CD4-positive, CD25-positive, alpha-beta regulatory T cell (primary cell): ENCODE results near the gene MOK. TPM values are rescaled to one million over a fixed set of nuclear protein-coding genes. Genes with fewer than 3 reads are reported as not detected.

Source experiments
- ATAC-seq, 2 donors: fragments of 150-1000 bp; cut with Tn5 transposase; one replicate each; pipeline ENCODE4 v1.10.0; 2021; ENCODE audit warnings: low read depth in 2 of 2, moderate number of reproducible peaks in 2 of 2, moderate library complexity in 1 of 2
- DNase-seq, 3 donors: peaks; one replicate each; pipeline versions ENCODE4 v3.0.0 to v3.0.0-alpha.2; 2012 to 2022; ENCODE audit warnings: mixed read lengths in 1 of 3
- H3K27ac ChIP-seq: one replicate; pipeline ENCODE4 v1.7.0; 2013; ENCODE audit warnings: mild to moderate bottlenecking, low read length; ENCODE audit not compliant: insufficient read depth, poor library complexity, severe bottlenecking
- H3K27me3 ChIP-seq: one replicate; pipeline ENCODE4 v1.7.0; 2013; ENCODE audit warnings: low read length; ENCODE audit not compliant: control insufficient read depth, insufficient read depth
- H3K36me3 ChIP-seq: one replicate; pipeline ENCODE4 v1.7.0; 2013; ENCODE audit warnings: mild to moderate bottlenecking, low read length, moderate library complexity; ENCODE audit not compliant: control insufficient read depth, insufficient read depth
- H3K4me1 ChIP-seq: 2 replicates; pipeline ENCODE4 v1.7.0; 2013; ENCODE audit warnings: mild to moderate bottlenecking, low read length; ENCODE audit not compliant: insufficient read depth, control insufficient read depth, poor library complexity, severe bottlenecking
- H3K4me3 ChIP-seq: one replicate; pipeline ENCODE4 v1.7.0; 2013; ENCODE audit warnings: low read depth, mild to moderate bottlenecking, low read length, moderate library complexity
- H3K9me3 ChIP-seq, 2 experiments: 1 replicate in 1 of 2; 2 replicates in 1 of 2; pipeline ENCODE4 v1.7.0; 2013; ENCODE audit warnings: low read length in 2 of 2, mild to moderate bottlenecking in 1 of 2, moderate library complexity in 1 of 2; ENCODE audit not compliant: control insufficient read depth in 2 of 2
- H3K27ac Mint-ChIP-seq, 3 donors: one replicate each; pipeline ENCODE4 v1.8.0; 2020 to 2022; ENCODE audit warnings: mild to moderate bottlenecking in 3 of 3, mixed read lengths in 3 of 3, moderate library complexity in 2 of 3
- H3K27me3 Mint-ChIP-seq: one replicate; pipeline ENCODE4 v1.8.0; 2022; ENCODE audit warnings: mild to moderate bottlenecking, mixed read lengths
- H3K36me3 Mint-ChIP-seq: one replicate; pipeline ENCODE4 v1.8.0; 2020; ENCODE audit warnings: mixed read lengths
- H3K4me1 Mint-ChIP-seq, 4 donors: one replicate each; pipeline ENCODE4 v1.8.0; 2020 to 2022; ENCODE audit warnings: mixed read lengths in 4 of 4, mild to moderate bottlenecking in 1 of 4
- H3K4me3 Mint-ChIP-seq, 4 donors: one replicate each; pipeline ENCODE4 v1.8.0; 2020 to 2022; ENCODE audit warnings: mild to moderate bottlenecking in 4 of 4, mixed read lengths in 4 of 4, moderate library complexity in 3 of 4
- H3K9me3 Mint-ChIP-seq, 7 donors: one replicate each; pipeline ENCODE4 v1.8.0; 2020 to 2022; ENCODE audit warnings: mixed read lengths in 7 of 7, mild to moderate bottlenecking in 3 of 7, moderate library complexity in 2 of 7
- polyA plus RNA-seq, 4 donors: library from polyadenylated mRNA; unstranded; fragments of 300-500 nt; fragmentation: Illumina TruSeq; gene quantifications; one replicate each; pipeline ENCODE4 v1.2.3, GENCODE V29; 2021
- total RNA-seq: library from RNA; stranded (reverse); gene quantifications from one replicate; pipeline ENCODE4 v1.2.3, GENCODE V29; 2022

MOK gene
- total and polyA plus RNA-seq, 5 donors from 2014 or later: 0.73 to 1.4 (median 0.96) TPM; not detected in 1

DNA sequence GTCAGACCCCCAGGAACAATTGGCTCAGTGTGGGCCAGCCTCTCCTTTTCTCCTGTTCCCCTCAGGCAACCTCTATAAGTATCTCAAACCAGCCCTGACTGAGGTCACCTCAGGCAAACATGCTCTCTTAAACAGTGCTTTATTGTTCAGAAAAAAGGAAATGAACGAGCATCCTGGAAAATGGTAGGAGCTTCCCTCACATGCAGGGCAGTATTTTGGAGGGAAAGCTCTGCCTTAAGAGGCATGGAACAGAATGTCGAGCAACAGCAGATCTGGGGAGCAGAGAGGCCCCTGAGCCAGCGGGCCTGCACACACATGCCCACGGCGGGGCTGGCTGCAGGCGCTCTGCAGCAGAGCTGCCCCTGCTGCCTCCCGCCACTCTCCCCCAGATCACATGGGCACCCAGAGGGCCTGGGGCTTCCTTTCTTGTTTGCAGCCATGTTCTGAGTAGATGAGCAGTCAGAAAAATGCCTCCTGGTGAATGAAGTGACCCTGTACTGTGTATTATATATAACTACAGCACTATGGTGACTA, 42.0 kb downstream of the MOK start:
- no peaks in the 10 kb centered on the region for H3K27me3 ChIP-seq
- Mint-ChIP-seq H3K27me3 (no peaks in the 10 kb centered on the region), H3K4me3 (no peak overlapping the region), H3K9me3 (no peaks in the 10 kb centered on the region), H3K36me3 (no peaks in the 10 kb centered on the region), H3K27ac (no peak overlapping the region), H3K4me1 (no peaks in the 10 kb centered on the region)
- no peak for ATAC-seq
- DNase-seq: no peak
- H3K27ac ChIP-seq: no peak overlapping the region
- H3K36me3 ChIP-seq: no peaks in the 10 kb centered on the region
- H3K4me3 ChIP-seq: no peak overlapping the region
- no peaks in the 10 kb centered on the region for H3K4me1 ChIP-seq
- H3K9me3 ChIP-seq: no peaks in the 10 kb centered on the region

DNA sequence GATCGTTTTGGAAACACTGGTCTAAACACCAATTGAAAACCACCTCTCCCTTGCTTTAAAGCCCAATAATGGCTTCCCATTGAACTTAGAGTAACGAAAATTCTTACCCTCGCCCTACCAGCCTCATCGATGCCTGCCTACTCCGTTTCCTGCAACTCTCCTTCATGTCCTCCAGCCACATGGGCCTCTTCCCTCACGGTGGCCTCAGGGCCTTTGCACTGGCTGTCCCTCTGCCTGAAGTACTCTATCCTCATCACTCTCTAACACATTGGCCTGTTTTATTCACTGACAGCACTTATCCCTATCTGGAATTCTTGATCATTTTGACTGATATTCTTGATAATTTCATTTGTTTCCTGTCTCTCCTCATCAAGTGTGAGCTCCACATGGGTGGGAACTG, 46.8 kb downstream of the MOK start:
- H3K9me3 Mint-ChIP-seq: no peaks in the 10 kb centered on the region
- no peaks in the 10 kb centered on the region for H3K27me3 Mint-ChIP-seq
- Histone ChIP-seq H3K9me3 (no peaks in the 10 kb centered on the region), H3K4me1 (no peaks in the 10 kb centered on the region), H3K36me3 (no peaks in the 10 kb centered on the region), H3K27me3 (no peaks in the 10 kb centered on the region), H3K4me3 (no peak overlapping the region), H3K27ac (no peak overlapping the region)
- H3K4me3 Mint-ChIP-seq: no peak overlapping the region
- DNase-seq: no peak
- H3K27ac Mint-ChIP-seq: no peak overlapping the region
- H3K4me1 Mint-ChIP-seq: no peaks in the 10 kb centered on the region
- no peak for ATAC-seq
- no peaks in the 10 kb centered on the region for H3K36me3 Mint-ChIP-seq

DNA sequence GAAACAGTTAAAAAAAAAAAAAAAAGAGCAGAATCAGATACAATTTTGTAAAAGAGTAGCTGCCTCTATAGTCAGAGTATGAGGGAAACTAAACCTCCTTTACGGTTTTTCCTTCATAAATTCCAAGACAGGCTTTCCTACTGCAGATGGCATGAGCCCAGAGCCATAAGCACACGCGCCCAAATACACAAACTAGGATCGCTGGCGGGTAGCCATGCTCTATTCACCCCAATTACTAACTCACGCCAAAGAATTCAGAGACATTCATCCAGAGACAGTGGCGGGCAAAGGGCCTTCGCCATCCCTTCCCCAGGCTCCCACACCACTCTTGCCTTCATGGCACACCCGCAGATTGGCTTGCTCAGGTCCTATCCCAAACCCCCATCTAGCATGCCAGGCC, 48.2 kb downstream of the MOK start:
- Histone ChIP-seq H3K27me3 (no peaks in the 10 kb centered on the region), H3K36me3 (no peaks in the 10 kb centered on the region), H3K27ac (no peak overlapping the region), H3K4me1 (no peaks in the 10 kb centered on the region), H3K9me3 (no peaks in the 10 kb centered on the region), H3K4me3 (no peak overlapping the region)
- H3K27ac Mint-ChIP-seq: no peak overlapping the region
- no peaks in the 10 kb centered on the region for H3K9me3 Mint-ChIP-seq
- DNase-seq (no peak), ATAC-seq (no peak)
- no peaks in the 10 kb centered on the region for H3K36me3 Mint-ChIP-seq
- no peak overlapping the region for H3K4me3 Mint-ChIP-seq
- H3K27me3 Mint-ChIP-seq: no peaks in the 10 kb centered on the region
- no peaks in the 10 kb centered on the region for H3K4me1 Mint-ChIP-seq

DNA sequence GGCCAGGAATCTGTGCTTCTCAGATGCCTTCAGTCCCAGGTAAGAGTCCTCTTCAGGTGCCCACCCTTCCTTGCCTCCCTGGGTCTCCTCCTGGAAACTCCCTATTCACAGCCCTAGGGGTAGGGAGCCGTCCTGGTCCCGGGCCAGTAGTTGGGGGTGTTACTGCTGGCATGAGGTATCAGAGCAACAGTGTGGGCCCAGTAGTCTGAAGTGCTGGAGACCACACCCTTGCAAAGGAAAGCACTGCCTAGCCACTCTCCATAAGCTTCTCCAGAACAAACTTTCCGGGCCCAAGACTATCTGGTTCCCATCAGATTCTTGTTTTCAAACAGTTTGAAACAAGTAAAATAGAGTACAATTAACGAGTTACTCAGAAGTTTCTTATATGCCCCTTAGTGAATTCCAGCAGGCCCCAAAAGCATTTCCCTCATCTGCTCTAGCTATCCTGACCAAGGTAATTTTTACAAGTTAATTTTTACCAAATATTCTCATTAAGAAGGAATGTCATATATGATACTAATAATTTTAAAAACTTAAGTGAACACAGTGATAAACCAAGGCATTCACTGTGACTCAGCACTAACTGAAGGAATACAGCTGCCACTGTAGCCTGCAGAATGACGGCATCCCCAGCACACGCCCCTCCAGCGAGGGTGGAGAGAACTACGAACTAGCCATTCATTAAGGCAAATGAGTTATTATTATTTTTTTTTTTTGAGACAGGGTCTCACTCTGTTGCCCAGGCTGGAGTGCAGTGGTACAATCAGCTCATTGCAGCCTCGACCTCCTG, 49.4 kb downstream of the MOK start:
- H3K27me3 Mint-ChIP-seq: no peaks in the 10 kb centered on the region
- Histone ChIP-seq H3K4me1 (no peaks in the 10 kb centered on the region), H3K27me3 (no peaks in the 10 kb centered on the region), H3K27ac (no peak overlapping the region), H3K4me3 (no peak overlapping the region), H3K9me3 (no peaks in the 10 kb centered on the region), H3K36me3 (no peaks in the 10 kb centered on the region)
- H3K9me3 Mint-ChIP-seq: no peaks in the 10 kb centered on the region
- no peak overlapping the region for H3K27ac Mint-ChIP-seq
- ATAC-seq (no peak), DNase-seq (no peak)
- no peaks in the 10 kb centered on the region for H3K36me3 Mint-ChIP-seq
- no peak overlapping the region for H3K4me3 Mint-ChIP-seq
- H3K4me1 Mint-ChIP-seq: no peaks in the 10 kb centered on the region

DNA sequence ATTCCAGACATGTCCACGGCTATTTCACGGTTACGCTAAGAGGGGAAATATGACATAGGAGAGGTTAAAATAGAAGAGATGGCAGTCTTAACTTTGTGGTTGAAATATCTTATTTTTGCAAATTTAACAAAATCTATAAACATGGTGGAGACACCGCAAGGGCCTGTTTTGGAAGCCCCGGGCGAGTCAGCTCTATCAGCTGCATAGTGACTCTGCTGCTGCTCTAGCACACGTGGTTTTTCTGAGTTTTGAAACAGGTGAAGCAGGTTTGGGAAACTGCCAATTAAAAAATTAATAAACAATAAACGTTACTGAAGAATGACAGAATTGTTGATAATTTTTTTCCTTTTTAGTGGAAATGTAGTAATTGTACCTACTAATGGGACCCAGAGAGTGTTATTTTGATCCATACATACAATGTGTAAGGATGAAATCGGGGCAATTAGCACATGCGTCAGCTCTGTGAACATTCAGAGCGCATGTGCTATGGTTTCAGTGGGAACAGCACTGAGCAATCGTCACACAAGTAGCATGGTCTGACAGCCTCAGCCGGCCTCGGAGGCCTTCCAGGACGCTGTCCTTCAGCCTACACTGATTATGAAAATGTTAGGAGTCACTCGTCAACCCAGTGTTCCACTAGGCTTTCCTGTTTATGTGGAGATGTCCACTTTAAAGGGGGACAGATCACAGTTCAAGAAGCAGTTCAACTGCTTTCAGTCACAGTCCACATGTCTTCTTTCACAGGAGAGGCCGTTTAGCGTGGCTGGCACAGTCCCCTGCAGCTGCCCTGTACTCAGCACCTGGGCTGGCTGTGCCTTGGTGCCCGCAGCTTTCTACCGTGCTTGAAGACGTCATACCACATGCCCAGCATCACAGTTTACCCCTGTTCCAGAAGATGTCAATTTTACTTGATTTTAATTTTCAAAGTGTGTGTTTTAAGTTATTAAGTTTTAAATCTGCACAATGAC, 51.8 kb downstream of the MOK start:
- no peak overlapping the region for H3K4me3 Mint-ChIP-seq

DNA sequence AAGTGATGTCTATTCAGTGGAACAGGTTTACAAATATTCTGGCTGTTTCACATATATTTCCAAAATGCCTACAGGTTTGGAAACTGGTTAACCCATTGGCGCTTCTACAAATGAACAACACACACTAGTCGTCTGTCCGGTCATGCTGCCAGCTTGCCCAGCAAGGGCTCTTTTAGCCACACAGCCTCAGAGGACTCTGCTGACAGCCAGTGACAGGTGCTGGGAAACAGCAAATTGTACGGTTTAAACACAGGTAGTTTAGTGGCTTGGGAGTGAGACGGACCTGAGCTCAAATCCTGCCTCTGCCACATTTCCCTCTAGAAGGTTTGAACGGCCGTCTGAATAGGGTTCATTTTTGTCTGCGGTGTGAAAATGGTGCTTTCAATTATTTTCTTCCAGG, 53.8 kb downstream of the MOK start:
- H3K27ac Mint-ChIP-seq: no peak overlapping the region
- H3K27ac ChIP-seq: no peak overlapping the region
- H3K27me3 Mint-ChIP-seq: no peaks in the 10 kb centered on the region
- no peaks in the 10 kb centered on the region for H3K27me3 ChIP-seq
- H3K4me1 Mint-ChIP-seq: no peaks in the 10 kb centered on the region
- no peaks in the 10 kb centered on the region for H3K9me3 ChIP-seq
- no peaks in the 10 kb centered on the region for H3K9me3 Mint-ChIP-seq
- H3K4me3 Mint-ChIP-seq: no peak overlapping the region
- no peaks in the 10 kb centered on the region for H3K36me3 ChIP-seq
- DNase-seq (no peak), ATAC-seq (no peak)
- no peaks in the 10 kb centered on the region for H3K4me1 ChIP-seq
- no peak overlapping the region for H3K4me3 ChIP-seq
- H3K36me3 Mint-ChIP-seq: no peaks in the 10 kb centered on the region

More for the DNA sequence above, 51.8 kb downstream of the MOK start:
- Histone ChIP-seq H3K9me3 (no peaks in the 10 kb centered on the region), H3K36me3 (no peaks in the 10 kb centered on the region), H3K27ac (no peak overlapping the region), H3K4me1 (no peaks in the 10 kb centered on the region), H3K27me3 (no peaks in the 10 kb centered on the region), H3K4me3 (no peak overlapping the region)
- Mint-ChIP-seq H3K4me1 (no peaks in the 10 kb centered on the region), H3K27me3 (no peaks in the 10 kb centered on the region), H3K27ac (no peak overlapping the region), H3K36me3 (no peaks in the 10 kb centered on the region), H3K9me3 (no peaks in the 10 kb centered on the region)
- ATAC-seq (no peak), DNase-seq (no peak)

DNA sequence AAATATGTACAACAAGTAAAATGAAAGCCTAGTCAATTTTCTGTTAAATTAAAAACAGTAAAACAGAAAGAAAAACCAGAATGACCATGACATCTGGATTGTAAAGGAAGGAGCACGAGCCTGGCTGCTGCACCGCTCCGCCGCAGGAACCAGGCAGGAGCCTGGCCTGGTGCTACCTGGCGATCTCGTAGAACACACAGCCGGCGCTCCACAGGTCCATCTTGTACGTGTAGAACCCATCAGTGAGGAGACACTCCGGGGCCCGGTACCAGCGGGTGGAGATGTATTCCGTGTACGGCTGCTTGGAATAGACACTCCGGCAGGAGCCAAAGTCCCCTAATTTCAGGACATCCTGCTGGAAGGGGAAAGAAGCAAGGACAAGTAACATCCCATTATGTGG, 54.3 kb downstream of the MOK start:
- H3K27ac Mint-ChIP-seq: no peak overlapping the region
- H3K4me3 Mint-ChIP-seq: no peak overlapping the region
- DNase-seq (no peak), ATAC-seq (no peak)
- no peaks in the 10 kb centered on the region for H3K4me1 ChIP-seq
- no peaks in the 10 kb centered on the region for H3K27me3 Mint-ChIP-seq
- H3K4me1 Mint-ChIP-seq: no peaks in the 10 kb centered on the region
- no peaks in the 10 kb centered on the region for H3K27me3 ChIP-seq
- no peak overlapping the region for H3K4me3 ChIP-seq
- H3K27ac ChIP-seq: no peak overlapping the region
- H3K36me3 Mint-ChIP-seq: no peaks in the 10 kb centered on the region
- no peaks in the 10 kb centered on the region for H3K36me3 ChIP-seq
- no peaks in the 10 kb centered on the region for H3K9me3 ChIP-seq
- no peaks in the 10 kb centered on the region for H3K9me3 Mint-ChIP-seq
